ENCODE measurements around the gene TBC1D22A. TPM values are rescaled to one million over a fixed set of nuclear protein-coding genes. Genes with fewer than 3 reads are reported as not detected.

The TBC1D22A gene
- total RNA-seq, 2 donors from 2014 or later: 21.5 to 23.1 TPM

DNA sequence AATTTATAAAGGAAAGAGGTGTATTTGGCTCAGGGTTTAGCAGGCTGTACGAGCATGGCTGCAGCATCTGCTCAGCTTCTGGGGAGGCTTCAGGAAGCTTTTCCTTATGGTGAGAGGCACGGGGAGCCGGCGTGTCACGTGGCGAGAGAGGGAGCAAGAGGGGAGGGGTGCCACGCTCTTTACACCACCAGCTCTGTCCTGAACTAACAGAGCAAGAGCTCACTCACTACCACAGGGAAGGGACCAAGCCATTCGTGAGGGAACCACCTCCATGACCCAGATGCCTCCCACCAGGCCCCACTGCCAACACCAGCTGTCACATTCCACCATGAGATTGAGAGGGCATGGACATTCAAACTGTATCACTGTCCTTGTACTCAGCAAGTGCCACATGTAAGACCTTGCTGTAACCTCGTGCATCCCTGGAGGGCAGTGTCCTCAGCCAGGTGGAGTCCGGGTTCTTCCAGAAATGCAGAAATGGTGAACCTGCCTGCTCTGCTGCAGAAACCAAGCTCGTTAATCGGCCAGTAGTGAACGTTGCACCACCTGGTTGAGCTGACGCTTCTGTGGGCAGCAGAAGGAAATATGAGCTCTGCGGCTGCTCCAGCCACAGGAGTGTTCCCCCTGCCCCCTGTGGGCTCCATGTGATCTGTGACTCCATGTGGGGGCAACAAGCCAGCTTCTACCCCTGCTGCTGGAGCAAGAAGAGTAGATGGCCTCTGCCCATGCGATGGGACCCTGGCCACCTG lies 368.6 kb downstream of the TBC1D22A start:
- intact Hi-C loops (cut with DNase I): no loop called here
- Histone ChIP-seq H3K27ac (no peak overlapping the region), H3K4me1 (no peaks in the 10 kb centered on the region), H3K9me3 (no peaks in the 10 kb centered on the region), H3K27me3 (no peaks in the 10 kb centered on the region), H3K36me3 (replicated peaks in 1 of 2; ENCODE audit: insufficient read depth in 1 of 2, low read depth in 2 of 2) (no peaks in the 10 kb centered on the region), H3K4me3 (no peak overlapping the region)
- 89 to 92% methylated on average over 15 to 16 of the region's 16 CpGs for WGBS, 2 donors
- TF ChIP-seq, protein P1, sequence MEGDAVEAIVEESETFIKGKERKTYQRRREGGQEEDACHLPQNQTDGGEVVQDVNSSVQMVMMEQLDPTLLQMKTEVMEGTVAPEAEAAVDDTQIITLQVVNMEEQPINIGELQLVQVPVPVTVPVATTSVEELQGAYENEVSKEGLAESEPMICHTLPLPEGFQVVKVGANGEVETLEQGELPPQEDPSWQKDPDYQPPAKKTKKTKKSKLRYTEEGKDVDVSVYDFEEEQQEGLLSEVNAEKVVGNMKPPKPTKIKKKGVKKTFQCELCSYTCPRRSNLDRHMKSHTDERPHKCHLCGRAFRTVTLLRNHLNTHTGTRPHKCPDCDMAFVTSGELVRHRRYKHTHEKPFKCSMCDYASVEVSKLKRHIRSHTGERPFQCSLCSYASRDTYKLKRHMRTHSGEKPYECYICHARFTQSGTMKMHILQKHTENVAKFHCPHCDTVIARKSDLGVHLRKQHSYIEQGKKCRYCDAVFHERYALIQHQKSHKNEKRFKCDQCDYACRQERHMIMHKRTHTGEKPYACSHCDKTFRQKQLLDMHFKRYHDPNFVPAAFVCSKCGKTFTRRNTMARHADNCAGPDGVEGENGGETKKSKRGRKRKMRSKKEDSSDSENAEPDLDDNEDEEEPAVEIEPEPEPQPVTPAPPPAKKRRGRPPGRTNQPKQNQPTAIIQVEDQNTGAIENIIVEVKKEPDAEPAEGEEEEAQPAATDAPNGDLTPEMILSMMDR (IDR thresholded peaks at IDR 0.05): no peak
- no peak for TF ChIP-seq POLR2A (IDR thresholded peaks at IDR 0.05)
- ATAC-seq (no peak), DNase-seq (no peak)

DNA sequence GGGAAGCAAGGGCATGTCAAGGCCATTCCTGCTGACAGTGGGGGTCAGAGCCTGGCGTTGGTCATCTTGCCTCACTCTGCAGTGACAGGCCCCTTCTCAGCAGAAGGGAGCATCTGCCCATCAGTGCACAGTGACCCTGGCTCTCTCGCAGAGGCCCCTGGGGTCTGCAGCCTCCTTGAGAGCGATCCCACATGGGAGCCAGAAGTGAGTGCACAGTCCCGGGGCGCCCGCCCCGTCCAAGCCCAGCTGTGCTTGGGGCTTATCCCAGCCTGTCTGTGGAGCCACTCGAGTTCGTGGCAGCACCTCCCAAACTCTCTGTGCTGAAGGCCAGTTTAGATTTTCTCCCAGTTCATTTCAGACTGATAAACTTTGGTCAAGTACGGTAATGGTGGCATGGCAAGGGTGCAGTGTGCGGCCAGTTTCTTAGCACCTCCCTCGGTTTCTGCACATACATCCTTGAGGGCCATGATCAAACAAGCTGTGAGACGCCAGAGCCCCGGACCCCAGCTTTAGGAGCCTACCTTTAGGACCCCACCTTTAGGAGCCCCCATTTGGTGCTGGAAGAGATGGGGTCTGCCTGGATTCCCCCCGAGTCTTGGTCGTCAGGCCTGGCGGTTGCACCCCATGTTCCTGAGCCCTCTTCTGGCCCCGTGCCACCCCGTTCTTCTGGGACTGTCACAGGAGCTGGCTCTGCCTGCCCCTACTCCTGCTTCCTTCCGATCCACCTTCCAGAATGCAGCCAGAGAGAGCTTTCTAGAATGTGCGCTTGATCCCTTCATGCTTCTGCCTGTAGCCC lies 369.4 kb downstream of the TBC1D22A start:
- Histone ChIP-seq H3K9me3 (no peaks in the 10 kb centered on the region), H3K4me3 (no peak overlapping the region), H3K4me1 (no peaks in the 10 kb centered on the region), H3K27me3 (no peaks in the 10 kb centered on the region), H3K36me3 (replicated peaks in 1 of 2; ENCODE audit: insufficient read depth in 1 of 2, low read depth in 2 of 2) (no peaks in the 10 kb centered on the region), H3K27ac (no peak overlapping the region)
- 94 to 95% methylated on average over 9 to 21 of the region's 21 CpGs for WGBS, 2 donors
- intact Hi-C loops (cut with DNase I): no loop called here
- ATAC-seq (no peak), DNase-seq (no peak)
- TF ChIP-seq, protein P1 (IDR thresholded peaks at IDR 0.05): no peak
- no peak for TF ChIP-seq POLR2A (IDR thresholded peaks at IDR 0.05)

DNA sequence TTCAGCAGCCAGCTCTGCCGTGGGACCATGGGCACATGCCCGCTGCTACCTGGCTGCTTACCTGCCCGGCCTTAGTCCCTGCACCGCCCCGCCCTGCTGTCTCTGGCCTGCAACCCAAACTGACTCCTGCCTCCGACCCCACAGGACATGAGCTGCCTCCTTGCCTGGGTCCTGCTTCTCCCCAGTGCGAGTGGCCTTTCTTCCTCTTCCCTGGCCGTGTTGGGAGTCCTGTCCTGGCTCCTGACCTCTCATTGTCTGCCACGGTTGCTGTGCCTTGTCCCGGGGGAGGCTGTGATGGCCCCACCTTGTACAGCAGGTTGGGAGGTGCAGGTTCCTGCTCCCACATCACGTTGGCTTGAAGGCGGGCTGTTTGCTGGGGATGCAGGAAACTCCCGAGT lies 370.0 kb downstream of the TBC1D22A start:
- Histone ChIP-seq H3K27ac (no peak overlapping the region), H3K4me1 (no peaks in the 10 kb centered on the region), H3K4me3 (no peak overlapping the region), H3K27me3 (no peaks in the 10 kb centered on the region), H3K9me3 (no peaks in the 10 kb centered on the region), H3K36me3 (replicated peaks in 1 of 2; ENCODE audit: insufficient read depth in 1 of 2, low read depth in 2 of 2) (no peaks in the 10 kb centered on the region)
- intact Hi-C loops (cut with DNase I): no loop called here
- DNase-seq: no peak
- no peak for ATAC-seq
- 77 to 93% methylated on average over 10 to 13 of the region's 13 CpGs for WGBS, 2 donors
- TF ChIP-seq, protein P1 (IDR thresholded peaks at IDR 0.05): no peak
- TF ChIP-seq POLR2A (IDR thresholded peaks at IDR 0.05): no peak

DNA sequence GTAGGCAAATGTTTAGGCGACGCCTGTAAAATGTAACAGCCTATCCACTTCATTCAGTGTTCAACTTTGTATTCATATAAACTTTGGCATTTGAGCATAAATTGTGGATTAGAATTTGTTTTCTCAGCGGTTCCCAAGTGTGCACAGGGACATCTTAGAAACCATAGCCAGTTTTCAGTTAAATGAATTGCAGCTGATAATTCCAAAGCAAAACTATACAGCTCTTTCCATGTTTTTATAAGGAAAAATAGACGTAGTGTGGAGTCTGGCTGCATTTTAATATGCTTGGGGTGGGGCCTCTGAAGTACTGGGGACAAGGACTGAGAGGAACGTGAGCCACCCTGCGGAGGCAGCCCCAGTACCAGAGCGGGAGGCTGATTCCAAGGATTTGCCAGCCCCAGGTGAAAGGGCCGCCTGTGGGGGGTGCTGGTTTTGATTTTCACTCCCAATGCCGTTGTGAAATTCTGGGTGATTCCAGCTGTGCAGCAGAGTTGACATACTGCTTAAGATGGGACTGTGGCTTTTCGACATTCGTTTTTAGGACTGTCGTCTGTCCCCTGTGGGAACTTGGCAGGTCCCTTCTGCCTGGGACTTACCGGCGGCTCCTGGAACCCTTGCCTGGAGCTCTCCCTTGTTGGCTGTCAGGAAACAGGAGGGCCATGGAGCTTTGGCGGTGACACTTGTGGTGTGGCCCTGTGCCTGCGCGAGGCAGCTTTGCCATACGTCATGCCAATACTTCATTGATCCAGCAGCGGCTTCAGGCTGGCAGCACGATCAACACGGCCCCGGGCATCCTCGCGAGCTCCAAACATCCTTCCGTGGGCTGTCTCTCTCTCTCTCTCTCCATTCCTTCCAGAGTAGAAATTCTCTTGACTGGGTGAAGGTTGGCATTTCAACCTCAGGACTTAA lies 370.9 kb downstream of the TBC1D22A start:
- H3K27me3 ChIP-seq: no peaks in the 10 kb centered on the region
- intact Hi-C loops (cut with DNase I): no loop called here
- TF ChIP-seq, protein P1 (IDR thresholded peaks at IDR 0.05): no peak
- TF ChIP-seq POLR2A (IDR thresholded peaks at IDR 0.05): no peak
- 84 to 92% methylated on average over 23 to 25 of the region's 25 CpGs for WGBS, 2 donors
- H3K4me1 ChIP-seq: no peaks in the 10 kb centered on the region
- H3K9me3 ChIP-seq: no peaks in the 10 kb centered on the region
- H3K36me3 ChIP-seq (replicated peaks in 1 of 2; ENCODE audit: insufficient read depth in 1 of 2, low read depth in 2 of 2): no peaks in the 10 kb centered on the region
- DNase-seq (no peak), ATAC-seq (no peak)
- no peak overlapping the region for H3K27ac ChIP-seq
- no peak overlapping the region for H3K4me3 ChIP-seq
